H1 (cell line): ENCODE data around the gene SLC35A3. TPM values are rescaled to one million over a fixed set of nuclear protein-coding genes. Genes with fewer than 3 reads are reported as not detected.

Source experiments
- CTCF ChIA-PET: fragments of 300-600 bp; sonication (Branson Sonifier 250); formaldehyde crosslinking; loops from one replicate; lab custom pipeline; 2021; ENCODE audit not compliant: partially characterized antibody; lab: Charles Lee
- POLR2A ChIA-PET: fragments of 300-600 bp; sonication (Branson Sonifier 250); formaldehyde crosslinking; loops from one replicate; lab custom pipeline; 2021; ENCODE audit warnings: inconsistent platforms; ENCODE audit not compliant: partially characterized antibody; lab: Charles Lee
- DNase-seq, 2 experiments: peaks; one replicate each; pipeline versions ENCODE4 v3.0.0 to v3.0.0-alpha.2; 2010 to 2022; ENCODE audit warnings: low spot score in 2 of 2, low read depth in 1 of 2, mixed read lengths in 1 of 2
- FAIRE-seq: peaks from 2 replicates; lab custom pipeline; 2011; peaks lifted over from hg19 to GRCh38; lab: Jason Lieb, UNC
- H2AFZ ChIP-seq: 2 replicates; pipeline ENCODE4 v1.8.1; 2012; ENCODE audit warnings: low read length, inconsistent platforms
- H2AK5ac ChIP-seq: 2 replicates; pipeline ENCODE4 v1.6.1; 2013; ENCODE audit warnings: low read depth, low read length
- H2BK120ac ChIP-seq: replicated peaks from 2 replicates; pipeline ENCODE3; 2013; ENCODE audit warnings: low read depth, low read length, inconsistent platforms
- H2BK12ac ChIP-seq: 2 replicates; pipeline ENCODE4 v1.6.1; 2013; ENCODE audit warnings: low read depth, low read length
- H2BK15ac ChIP-seq: 2 replicates; pipeline ENCODE4 v1.6.1; 2013; ENCODE audit warnings: low read length
- H2BK20ac ChIP-seq: 2 replicates; pipeline ENCODE4 v1.6.1; 2013; ENCODE audit warnings: low read length
- H2BK5ac ChIP-seq: 2 replicates; pipeline ENCODE4 v1.6.1; 2013; ENCODE audit warnings: low read depth, low read length
- H3K14ac ChIP-seq: 2 replicates; pipeline ENCODE4 v1.6.1; 2013; ENCODE audit warnings: inconsistent platforms; ENCODE audit not compliant: insufficient read length
- H3K18ac ChIP-seq: 2 replicates; pipeline ENCODE4 v1.6.1; 2013; ENCODE audit warnings: low read length; ENCODE audit errors: extremely low read depth
- H3K23ac ChIP-seq: 2 replicates; pipeline ENCODE4 v1.6.1; 2013; ENCODE audit warnings: inconsistent platforms; ENCODE audit not compliant: insufficient read length
- H3K23me2 ChIP-seq: 2 replicates; pipeline ENCODE4 v1.6.1; 2013; ENCODE audit warnings: low read depth, low read length
- H3K27ac ChIP-seq: 2 replicates; pipeline ENCODE4 v1.6.1; 2011; ENCODE audit warnings: low read depth, low read length, inconsistent platforms
- H3K27me3 ChIP-seq, 4 experiments: replicated peaks in 1 of 4; 1 replicate in 1 of 4; 2 replicates in 3 of 4; pipeline versions ENCODE4 v1.6.1 to v1.8.1; 2011 to 2013; ENCODE audit warnings: low read length in 3 of 4, mild to moderate bottlenecking in 3 of 4, inconsistent platforms in 2 of 4, mixed read lengths in 2 of 4, moderate library complexity in 1 of 4; ENCODE audit not compliant: control insufficient read depth in 3 of 4, insufficient read depth in 3 of 4; ENCODE audit errors: extremely low read depth in 1 of 4
- H3K36me3 ChIP-seq, 4 experiments: 2 replicates each; pipeline versions ENCODE4 v1.6.1 to v1.8.1; 2011 to 2013; ENCODE audit warnings: mild to moderate bottlenecking in 4 of 4, low read length in 3 of 4, moderate library complexity in 2 of 4, control low read depth in 1 of 4, inconsistent platforms in 1 of 4; ENCODE audit not compliant: insufficient read depth in 4 of 4, control insufficient read depth in 2 of 4
- H3K4ac ChIP-seq: replicated peaks from 2 replicates; pipeline ENCODE3; 2013; ENCODE audit warnings: low read length, low read depth, mixed read lengths, inconsistent platforms; ENCODE audit not compliant: insufficient read length
- H3K4me1 ChIP-seq, 4 experiments: replicated peaks in 1 of 4; 1 replicate in 1 of 4; 2 replicates in 3 of 4; pipeline versions ENCODE4 v1.6.1 to v1.8.1; 2011 to 2013; ENCODE audit warnings: low read length in 3 of 4, inconsistent platforms in 2 of 4, mixed read lengths in 1 of 4; ENCODE audit not compliant: insufficient read depth in 4 of 4, control insufficient read depth in 3 of 4
- H3K4me2 ChIP-seq, 2 experiments: 2 replicates each; pipeline versions ENCODE4 v1.6.1 to v1.8.1; 2011 to 2013; ENCODE audit warnings: low read depth in 2 of 2, low read length in 2 of 2, control low read depth in 1 of 2, inconsistent platforms in 1 of 2, mild to moderate bottlenecking in 1 of 2; ENCODE audit not compliant: insufficient read depth in 1 of 2
- H3K4me3 ChIP-seq, 4 experiments: fragments of 200-600, 300-600 bp in 1 of 4; sonication (generic), shearing (Covaris generic), sonication (Bioruptor Twin) in 1 of 4; 2 replicates each; pipeline versions ENCODE4 v1.5.1 to v1.8.1; 2011 to 2016; ENCODE audit warnings: low read length in 4 of 4, low read depth in 3 of 4, control low read depth in 2 of 4, inconsistent platforms in 2 of 4, mild to moderate bottlenecking in 2 of 4, mixed read lengths in 1 of 4, moderate library complexity in 1 of 4; ENCODE audit not compliant: insufficient read depth in 2 of 4; ENCODE audit errors: extremely low read depth in 1 of 4
- H3K56ac ChIP-seq: replicated peaks from 2 replicates; pipeline ENCODE3; 2013; ENCODE audit warnings: low read depth, mild to moderate bottlenecking, mixed read lengths, low read length, inconsistent platforms; ENCODE audit not compliant: insufficient read length
- H3K79me1 ChIP-seq: 2 replicates; pipeline ENCODE4 v1.6.1; 2013; ENCODE audit warnings: low read depth, low read length, control low read depth
- H3K79me2 ChIP-seq, 2 experiments: 2 replicates each; pipeline versions ENCODE4 v1.6.1 to v1.8.1; 2012 to 2013; ENCODE audit warnings: low read length in 2 of 2, mild to moderate bottlenecking in 2 of 2, inconsistent platforms in 1 of 2; ENCODE audit not compliant: insufficient read depth in 2 of 2, control insufficient read depth in 1 of 2
- H3K9ac ChIP-seq, 4 experiments: replicated peaks in 1 of 4; 1 replicate in 1 of 4; 2 replicates in 3 of 4; pipeline versions ENCODE4 v1.6.1 to v1.8.1; 2011 to 2013; ENCODE audit warnings: low read depth in 3 of 4, low read length in 3 of 4, control low read depth in 2 of 4, mild to moderate bottlenecking in 2 of 4, moderate library complexity in 2 of 4, inconsistent platforms in 1 of 4; ENCODE audit errors: extremely low read depth in 1 of 4
- H3K9me3 ChIP-seq, 2 experiments: 2 replicates each; pipeline versions ENCODE4 v1.6.1 to v1.8.1; 2012 to 2013; ENCODE audit warnings: mild to moderate bottlenecking in 2 of 2, moderate library complexity in 2 of 2, control low read depth in 1 of 2, inconsistent platforms in 1 of 2, low read depth in 1 of 2, low read length in 1 of 2, mixed read lengths in 1 of 2; ENCODE audit not compliant: insufficient read depth in 2 of 2
- H4K20me1 ChIP-seq, 2 experiments: replicated peaks in 1 of 2; 2 replicates each; pipeline versions ENCODE3 to v1.8.1; 2011 to 2013; ENCODE audit warnings: inconsistent platforms in 2 of 2, low read length in 2 of 2, mild to moderate bottlenecking in 1 of 2; ENCODE audit not compliant: insufficient read depth in 2 of 2, control insufficient read depth in 1 of 2
- H4K5ac ChIP-seq: 2 replicates; pipeline ENCODE4 v1.6.1; 2013; ENCODE audit warnings: low read length, low read depth, mixed read lengths, inconsistent platforms; ENCODE audit not compliant: insufficient read length
- H4K8ac ChIP-seq: 2 replicates; pipeline ENCODE4 v1.8.0; 2013; ENCODE audit warnings: mild to moderate bottlenecking, moderate library complexity, low read length, inconsistent platforms; ENCODE audit not compliant: insufficient read depth; ENCODE audit errors: extremely low read depth
- H4K91ac ChIP-seq: replicated peaks from 2 replicates; pipeline ENCODE3; 2013; ENCODE audit warnings: low read length, mixed read lengths, inconsistent platforms; ENCODE audit not compliant: insufficient read length
- CTCF ChIP-seq, 3 experiments: IDR thresholded peaks; 1 replicate in 2 of 3; 2 replicates in 1 of 3; pipeline versions ENCODE4 v1.5.1 to v1.6.1; 2011; ENCODE audit warnings: low read length in 3 of 3, mild to moderate bottlenecking in 3 of 3, inconsistent platforms in 2 of 3, low read depth in 1 of 3, moderate library complexity in 1 of 3; ENCODE audit not compliant: insufficient read depth in 1 of 3; ENCODE audit errors: control extremely low read depth in 1 of 3
- HDAC6 ChIP-seq: IDR thresholded peaks from one replicate; pipeline ENCODE4 v1.7.1; 2012; ENCODE audit warnings: low read depth, mild to moderate bottlenecking, inconsistent platforms, low read length, moderate library complexity
- RAD21 ChIP-seq, 2 experiments: IDR thresholded peaks in 1 of 2; conservative IDR thresholded peaks in 1 of 2; 2 replicates each; pipeline ENCODE4 v1.6.1; 2011; ENCODE audit warnings: low read depth in 2 of 2, low read length in 2 of 2, improper control_type of control experiment in 1 of 2, inconsistent platforms in 1 of 2, mild to moderate bottlenecking in 1 of 2, moderate library complexity in 1 of 2
- polyA plus RNA-seq, 7 experiments: library from polyadenylated mRNA; depleted of rRNA in 3 of 7; stranded (reverse) in 5 of 7; unstranded in 2 of 7; fragments of >200 nt in 5 of 7; fragments of 200-250 nt in 2 of 7; gene quantifications; 1 replicate in 5 of 7; 2 replicates in 1 of 7; 4 replicates in 1 of 7; pipeline versions ENCODE4 v1.2.1 to v1.2.3, GENCODE V29; 2011 to 2013; ENCODE audit warnings: missing spikeins in 2 of 7, mixed read lengths in 2 of 7
- total RNA-seq: library from RNA; stranded (reverse); fragmentation: NEBNext Ultra II Directional; extraction: Animal tissue kit (Norgen Biotek cat#: 25700); gene quantifications from 2 replicates; pipeline ENCODE4 v1.2.1, GENCODE V29; 2021

SLC35A3 gene
- total and polyA plus RNA-seq, 2 of the 8 experiments (the other 6 are each of a cell fraction or from before 2014, with no cell fraction given) = 3.0 to 13.8 TPM

GRCh38 chr1:100034470-100034869 lies 64.7 kb downstream of the SLC35A3 start:
- no peak overlapping the region for H3K27ac ChIP-seq
- H2AK5ac ChIP-seq = no peak overlapping the region
- no peaks in the 10 kb centered on the region; a peak in 1 of 8 replicates for H3K36me3 ChIP-seq
- H4K91ac ChIP-seq = no peak overlapping the region
- no peak overlapping the region for H2BK12ac ChIP-seq
- no peak overlapping the region for H3K4ac ChIP-seq
- no peak overlapping the region for H3K23ac ChIP-seq
- no peak overlapping the region for H3K56ac ChIP-seq
- no peak overlapping the region for H2AFZ ChIP-seq
- H3K9me3 ChIP-seq = no peaks in the 10 kb centered on the region
- POLR2A ChIA-PET = no interaction called here
- no peak overlapping the region for H3K18ac ChIP-seq
- CTCF ChIA-PET = interaction anchor here (1.1 to 2.5 kb wide), 3 partner anchors 73 to 227 kb away, joined by 3 to 8 read pairs (median 3); no protein-coding TSS in a partner anchor
- no peak overlapping the region for H2BK5ac ChIP-seq
- no peaks in the 10 kb centered on the region for H4K20me1 ChIP-seq
- H3K4me3 ChIP-seq = no peak overlapping the region
- H3K4me1 ChIP-seq = no peaks in the 10 kb centered on the region
- H4K5ac ChIP-seq = no peak overlapping the region
- peaks cover 6 to 24% of the 10 kb centered on the region in 2 experiments; a peak in 3 of 4 replicates for H3K79me2 ChIP-seq
- no peak overlapping the region for H2BK120ac ChIP-seq
- DNase-seq (no peak), FAIRE-seq (peak; percentile 42)
- H3K27me3 ChIP-seq = no peaks in the 10 kb centered on the region
- H3K79me1 ChIP-seq = no peaks in the 10 kb centered on the region
- no peak overlapping the region for H3K9ac ChIP-seq
- H2BK20ac ChIP-seq = no peak overlapping the region
- no peak overlapping the region for H2BK15ac ChIP-seq
- TF ChIP-seq RAD21 (IDR thresholded peaks at IDR 0.05 in 1 of 2, conservative IDR thresholded peaks at IDR 0.05 in 1 of 2; ENCODE audit: low read depth in 2 of 2, low read length in 2 of 2) (peak; percentile 76 to 77), HDAC6 (no peak), CTCF (IDR thresholded peaks at IDR 0.05; ENCODE audit: control extremely low read depth in 1 of 3, insufficient read depth in 1 of 3, low read depth in 1 of 3, low read length in 3 of 3) (peak in 2 of 3 experiments; percentile 30 to 58; a peak in 2 of 4 replicates)
- peaks cover 6% of the 10 kb centered on the region; the same call in 1 of the 2 replicates for H3K23me2 ChIP-seq
- H4K8ac ChIP-seq = no peak overlapping the region
- H3K4me2 ChIP-seq = no peak overlapping the region
- no peak overlapping the region for H3K14ac ChIP-seq
